NOMO-1 treated with DMSO at 0.1 percent for 48 hours (cell line): ENCODE data around the gene TANC1.
A peak's percentile ranks its signal among the peaks of the same experiment; 100 is the strongest.

Experiments used
- DNase-seq: peaks from one replicate; lab custom pipeline; 2025; ENCODE audit not compliant: unreplicated experiment; lab: John Stamatoyannopoulos, UW

Gene TANC1

GRCh38 chr2:158993721-158994587, 25.5 kb downstream of the TANC1 start:
- no peak for DNase-seq

- DNase-seq = no peak
Measured at GRCh38 chr2:158994920-158995676, 26.7 kb downstream of the TANC1 start.

DNA sequence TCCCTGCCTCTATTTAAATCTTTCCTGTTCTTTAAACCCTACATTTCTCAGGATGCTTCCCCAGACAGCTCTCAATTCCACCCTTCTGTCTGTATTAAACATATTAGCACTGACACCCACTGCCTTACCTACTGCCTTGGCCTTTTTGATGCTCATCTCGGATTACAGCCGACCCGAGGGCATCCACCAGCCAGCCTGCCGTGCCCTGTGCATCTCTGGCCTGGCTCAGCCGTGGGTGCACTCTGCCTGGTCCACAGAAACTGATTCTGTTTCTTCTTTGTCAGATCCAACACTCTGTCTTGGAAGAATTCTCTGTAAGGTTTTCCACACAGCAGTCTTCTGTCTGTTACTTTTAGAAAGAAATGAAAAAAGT, 27.2 kb downstream of the TANC1 start:
- DNase-seq = no peak

DNA sequence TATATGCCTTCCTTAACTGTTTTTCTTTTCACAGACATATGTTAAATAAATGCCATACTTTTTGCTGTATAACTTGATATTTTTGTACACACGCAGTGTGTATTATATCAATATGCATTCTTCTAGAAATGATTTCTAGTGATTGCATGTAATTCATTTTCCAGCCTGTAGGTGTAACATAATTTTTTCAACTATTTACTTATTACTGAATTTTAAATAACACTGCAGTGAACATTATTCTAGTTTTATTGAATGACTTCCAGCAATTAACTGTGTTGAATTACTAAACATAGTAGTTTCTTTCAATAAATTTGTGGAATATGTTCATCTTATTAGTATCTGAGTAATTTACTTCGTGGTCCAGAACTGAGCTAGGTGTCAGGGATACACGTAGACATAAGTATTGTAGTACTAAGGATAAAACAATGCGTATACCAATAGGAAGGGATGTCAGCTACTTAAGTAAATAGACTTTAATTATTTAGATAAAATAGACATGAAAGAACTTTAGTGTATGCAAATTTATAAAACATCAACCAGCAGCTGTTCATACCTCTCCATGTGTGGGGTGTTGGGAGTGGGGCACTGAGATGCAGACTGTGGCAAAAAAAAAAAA, 28.0 kb downstream of the TANC1 start:
- no peak for DNase-seq

- DNase-seq = peak; percentile 61
Measured at GRCh38 chr2:158997037-158997790, 28.8 kb downstream of the TANC1 start.

- no peak for DNase-seq
Measured at GRCh38 chr2:158998551-158999248, 30.3 kb downstream of the TANC1 start.

GRCh38 chr2:158999458-158999857, 31.0 kb downstream of the TANC1 start:
- peak; percentile 14 for DNase-seq

DNA sequence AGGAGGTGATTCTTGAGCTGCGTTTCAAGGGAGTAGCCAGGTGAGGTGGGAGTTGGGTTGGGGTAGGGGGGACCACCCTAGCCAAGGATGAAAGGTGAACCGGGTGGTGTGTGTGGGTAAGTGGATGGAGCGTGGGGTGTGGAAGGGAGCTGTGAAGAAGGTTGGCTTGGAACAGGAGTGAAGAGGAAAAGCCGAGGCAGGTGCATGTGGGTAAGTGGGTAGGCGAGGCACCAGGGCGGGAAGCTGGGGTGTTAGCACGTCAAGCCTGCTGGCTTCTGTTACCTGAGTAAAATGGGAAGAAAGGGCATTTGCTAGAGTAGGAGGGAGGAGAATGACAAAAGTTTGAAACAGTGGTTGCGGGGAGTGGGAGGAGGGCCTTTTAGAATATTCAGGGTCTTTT, 31.6 kb downstream of the TANC1 start:
- DNase-seq = no peak

- DNase-seq = no peak
Measured at GRCh38 chr2:159002462-159003111, 34.1 kb downstream of the TANC1 start.

- no peak for DNase-seq
Measured at GRCh38 chr2:159003555-159003954, 35.1 kb downstream of the TANC1 start.

DNA sequence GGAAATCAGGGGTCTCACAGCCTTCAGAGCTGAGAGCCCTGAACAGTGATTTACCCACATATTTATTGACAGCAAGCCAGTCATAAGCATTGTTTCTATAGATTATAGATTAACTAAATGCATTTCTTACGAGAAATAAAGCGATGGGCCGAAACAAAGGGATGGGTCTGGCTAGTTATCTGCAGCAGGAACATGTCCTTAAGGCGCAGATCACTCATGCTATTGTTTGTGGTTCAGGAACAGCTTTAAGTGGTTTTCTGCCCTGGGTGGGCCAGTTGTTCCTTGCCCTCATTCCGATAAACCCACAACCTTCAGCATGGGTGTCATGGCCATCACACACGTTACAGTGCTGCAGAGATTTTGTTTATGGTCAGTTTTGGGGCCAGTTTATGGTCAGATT, 36.4 kb downstream of the TANC1 start:
- DNase-seq = no peak

GRCh38 chr2:159009940-159010339, 41.5 kb downstream of the TANC1 start:
- no peak for DNase-seq

GRCh38 chr2:159010340-159010739, 41.9 kb downstream of the TANC1 start:
- no peak for DNase-seq

DNA sequence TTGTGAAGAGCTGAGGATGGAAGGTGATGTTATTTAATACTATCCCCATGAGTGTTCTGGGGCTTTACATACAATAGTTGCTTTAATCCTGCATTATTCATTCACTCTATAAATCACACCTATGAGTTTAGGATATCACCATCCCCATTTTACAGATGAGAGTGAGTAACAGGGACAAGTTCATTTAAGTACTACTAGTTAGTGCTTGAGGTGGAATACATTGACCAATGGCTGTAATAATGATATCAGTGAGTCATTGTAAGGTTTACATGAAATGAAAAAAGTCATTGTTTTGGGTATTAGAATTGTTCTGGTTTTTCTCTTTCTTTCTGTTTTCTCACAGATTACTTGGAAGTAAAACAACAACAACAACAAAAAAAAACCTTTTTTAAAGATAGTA, 42.5 kb downstream of the TANC1 start:
- no peak for DNase-seq

DNA sequence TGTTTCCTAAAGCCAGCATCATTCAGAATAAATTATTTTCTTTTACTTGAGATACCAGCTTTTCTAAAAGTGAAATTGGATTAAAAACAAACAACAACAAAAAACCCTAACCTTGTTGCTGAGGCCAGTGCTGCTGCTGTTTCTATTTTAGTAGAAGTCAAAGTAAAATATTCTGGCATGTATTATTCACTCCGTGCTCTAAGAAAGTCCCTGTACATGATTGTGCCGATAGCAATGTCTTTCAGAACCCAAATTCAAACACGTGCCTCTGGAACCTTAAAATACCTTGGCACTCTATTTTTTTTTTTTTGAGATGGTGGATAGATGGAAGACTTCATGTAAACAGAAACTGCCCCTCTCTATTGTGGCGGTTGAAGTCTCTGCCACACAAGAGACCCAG, 43.7 kb downstream of the TANC1 start:
- no peak for DNase-seq

GRCh38 chr2:159013103-159013502, 44.7 kb downstream of the TANC1 start:
- no peak for DNase-seq

DNA sequence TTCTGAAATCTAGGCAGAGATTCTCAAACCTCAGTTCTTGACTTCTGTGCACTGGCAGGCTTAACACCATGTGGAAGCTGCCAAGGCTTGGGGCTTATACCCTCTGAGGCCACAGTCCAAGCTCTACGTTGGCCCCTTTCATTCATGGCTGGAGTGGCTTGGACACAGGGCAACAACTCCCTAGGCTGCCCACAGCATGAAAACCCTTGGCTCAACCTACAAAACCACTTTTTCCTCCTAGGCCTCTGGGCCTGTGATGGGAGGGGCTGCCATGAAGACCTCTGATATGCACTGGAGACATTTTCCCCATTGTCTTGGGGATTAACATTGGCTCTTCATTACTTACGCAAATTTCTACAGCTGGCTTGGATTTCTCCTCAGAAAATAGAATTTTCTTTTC, 46.7 kb downstream of the TANC1 start:
- no peak for DNase-seq

DNA sequence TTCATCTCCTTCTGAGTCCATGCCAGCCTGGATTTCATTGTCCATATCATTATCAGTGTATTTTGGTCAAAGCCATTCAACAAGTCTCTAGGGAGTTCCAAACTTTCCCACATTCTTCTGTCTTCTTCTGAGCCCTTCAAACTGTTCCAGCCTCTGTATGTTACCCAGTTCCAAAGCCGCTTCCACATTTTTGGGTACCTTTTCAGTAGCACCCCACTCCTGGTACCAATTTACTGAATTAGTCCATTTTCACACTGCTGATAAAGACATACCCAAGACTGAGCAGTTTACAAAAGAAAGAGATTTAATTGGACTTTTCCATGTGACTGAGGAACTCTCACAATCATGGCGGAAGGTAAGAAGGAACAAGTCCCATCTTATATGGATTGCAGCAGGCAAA, 47.4 kb downstream of the TANC1 start:
- DNase-seq = no peak

DNA sequence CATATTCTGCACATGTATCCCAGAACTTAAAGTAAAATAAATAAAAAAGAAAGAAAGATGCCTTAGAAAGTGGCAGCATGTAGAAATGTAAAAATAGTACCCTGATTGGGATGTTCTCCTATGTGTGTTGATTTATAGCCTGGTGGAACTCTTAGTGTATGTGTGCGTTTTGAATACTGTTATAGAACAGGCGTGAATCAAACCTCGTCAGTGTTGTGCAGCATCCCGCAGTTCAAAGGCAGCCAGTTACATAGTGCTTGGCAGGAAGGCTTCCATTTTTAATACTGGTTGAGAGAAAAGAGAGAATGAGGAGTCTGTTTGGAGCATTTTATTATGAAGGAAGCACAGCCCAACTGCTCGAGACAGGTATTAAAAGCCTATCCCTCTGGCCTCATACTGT, 49.4 kb downstream of the TANC1 start:
- no peak for DNase-seq

GRCh38 chr2:159019021-159019420, 50.6 kb downstream of the TANC1 start:
- DNase-seq = no peak
